SIG-M5 (cell line): ENCODE data around the gene TAOK2.
"Not testable (repeated sequence)": the region's sequence is repeated elsewhere in the genome, so short reads cannot be mapped to it uniquely, and the experiment has no call there.

Experiments
- DNase-seq: peaks from one replicate; lab custom pipeline; 2025; lab: John Stamatoyannopoulos, UW

Gene TAOK2

GRCh38 chr16:29973384-29974246, at the start of gene TAOK2:
TAOK2 (plus strand) TSS chr16:29973868; CDS start chr16:29977773, 3,905 bp downstream.
- DNase-seq = peak; percentile 72

- DNase-seq = no peak
Observed at GRCh38 chr16:29925105-29925756, 48.4 kb upstream of the TAOK2 start.

- DNase-seq = peak; percentile 14
Observed at GRCh38 chr16:29925781-29926710, 47.6 kb upstream of the TAOK2 start, which contains the start of gene KCTD13. KCTD13 (minus strand) TSS chr16:29926226; CDS start chr16:29926033, 193 bp downstream.

DNA sequence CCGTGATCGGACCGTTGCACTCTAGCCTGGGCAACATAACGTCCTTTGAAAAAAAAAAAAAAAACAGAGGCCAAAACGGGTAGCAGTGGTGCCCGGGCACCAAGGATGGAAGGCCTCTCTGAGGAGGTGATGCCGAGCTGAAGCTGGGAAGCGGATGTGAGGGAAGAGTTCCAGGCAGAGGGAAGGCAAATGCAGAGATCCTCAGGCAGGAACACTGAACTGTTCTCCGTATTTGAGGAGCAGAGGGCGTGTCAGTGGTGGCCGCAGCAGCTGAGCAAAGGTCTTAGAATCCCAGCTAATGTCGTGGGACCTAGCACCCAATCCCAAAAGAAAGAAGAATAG, 47.0 kb upstream of the TAOK2 start:
- no peak for DNase-seq

DNA sequence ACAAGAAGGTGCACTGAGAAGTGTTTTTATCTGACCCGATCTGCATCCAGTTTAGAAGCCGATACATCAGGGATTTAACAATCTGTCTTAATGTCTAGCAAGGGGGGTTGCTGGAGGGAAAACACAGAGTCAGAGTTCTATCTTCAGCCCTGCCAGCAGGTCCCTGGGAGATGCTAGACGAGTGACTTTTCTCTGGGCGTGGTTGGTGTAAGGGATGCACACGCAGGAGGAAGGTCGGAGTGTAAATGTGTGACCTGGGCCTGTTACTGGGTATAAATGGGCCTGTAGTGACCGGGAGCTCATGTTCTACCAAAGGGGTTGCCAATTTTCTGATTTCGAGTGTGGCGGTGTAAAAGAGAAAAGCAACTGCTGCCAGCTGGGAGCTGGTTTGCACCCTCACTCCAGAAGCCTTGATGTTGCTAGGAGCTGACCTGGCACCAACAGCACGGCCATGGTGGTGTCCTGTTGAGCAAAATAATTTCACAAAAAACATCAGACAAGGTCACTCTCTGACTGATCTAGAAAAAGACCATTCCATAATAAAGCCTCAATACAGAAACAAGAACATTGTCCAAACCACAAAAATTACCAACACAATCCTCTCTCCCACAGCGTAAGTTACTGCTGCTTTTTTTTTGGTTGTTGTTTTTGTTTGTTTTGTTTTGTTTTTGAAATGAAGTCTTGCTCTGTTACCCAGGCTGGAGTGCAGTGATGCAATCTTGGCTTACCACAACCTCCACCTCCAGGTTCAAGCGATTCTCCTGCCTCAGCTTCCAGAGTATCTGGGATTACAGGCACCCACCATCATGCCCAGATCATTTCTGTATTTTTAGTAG, 46.4 kb upstream of the TAOK2 start:
- no peak for DNase-seq

DNA sequence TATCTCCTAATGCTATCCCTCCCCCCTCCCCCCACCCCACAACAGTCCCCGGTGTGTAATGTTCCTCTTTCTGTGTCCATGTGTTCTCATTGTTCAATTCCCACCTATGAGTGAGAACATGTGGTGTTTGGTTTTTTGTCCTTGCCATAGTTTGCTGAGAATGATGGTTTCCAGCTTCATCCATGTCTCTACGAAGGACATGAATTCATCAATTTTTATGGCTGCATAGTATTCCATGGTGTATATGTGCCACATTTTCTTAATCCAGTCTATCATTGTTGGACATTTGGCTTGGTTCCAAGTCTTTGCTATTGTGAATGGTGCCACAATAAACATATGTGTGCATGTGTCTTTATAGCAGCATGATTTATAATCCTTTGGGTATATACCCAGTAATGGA, 41.9 kb upstream of the TAOK2 start:
- not testable (repeated sequence) for DNase-seq

GRCh38 chr16:29940656-29941055, 33.0 kb upstream of the TAOK2 start:
- DNase-seq = no peak

- DNase-seq = no peak
Observed at GRCh38 chr16:29943846-29944799, 29.5 kb upstream of the TAOK2 start.

DNA sequence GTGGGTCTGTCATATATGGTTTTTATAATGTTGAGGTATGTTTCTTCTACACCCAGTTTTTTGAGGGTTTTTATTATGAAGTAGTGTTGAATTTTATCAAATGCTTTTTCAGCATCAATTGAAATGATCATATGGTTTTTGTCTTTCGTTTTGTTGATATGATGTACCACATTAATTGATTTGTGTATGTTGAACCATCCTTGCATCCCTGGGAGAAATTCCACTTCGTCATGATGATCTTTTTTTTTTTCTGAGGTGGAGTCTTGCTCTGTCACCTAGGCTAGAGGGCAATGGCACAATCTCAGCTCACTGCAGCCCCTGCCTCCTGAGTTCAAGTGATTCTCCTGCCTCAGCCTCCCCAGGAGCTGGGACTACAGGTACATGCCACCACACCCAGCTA, 25.8 kb upstream of the TAOK2 start:
- DNase-seq = no peak

DNA sequence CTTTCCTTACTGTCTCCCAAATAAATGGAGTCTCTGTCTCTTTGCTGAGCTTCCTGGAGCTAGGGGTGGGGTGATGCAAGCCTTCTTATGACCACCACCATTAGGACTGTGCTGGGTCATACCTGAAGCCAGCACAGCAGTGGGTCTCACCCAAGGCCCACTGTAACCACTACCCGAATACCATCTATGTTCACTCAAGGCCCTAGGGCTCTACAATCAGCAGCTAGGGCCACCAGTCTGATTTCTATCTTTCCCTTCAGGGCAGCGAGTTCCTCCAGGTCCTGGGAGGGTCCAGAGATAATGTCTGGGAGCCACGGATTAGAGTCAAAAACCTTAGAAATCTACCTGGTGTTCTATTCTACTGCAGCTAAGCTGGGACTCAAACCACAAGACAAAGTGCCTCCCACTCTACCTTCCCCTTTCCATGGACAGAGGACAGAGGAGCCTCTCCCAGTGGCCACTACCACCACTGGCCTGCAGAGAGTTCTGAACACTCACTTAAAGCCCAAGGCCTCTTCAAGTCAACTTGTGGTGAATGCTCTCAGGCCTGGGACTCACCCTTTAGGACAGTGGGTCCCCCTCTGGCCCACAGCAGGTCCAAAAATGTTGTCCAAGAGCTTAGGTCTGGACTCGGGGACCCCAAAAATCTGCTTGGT, 22.7 kb upstream of the TAOK2 start:
- no peak for DNase-seq

- DNase-seq = no peak
Observed at GRCh38 chr16:29951625-29952365, 21.9 kb upstream of the TAOK2 start.

DNA sequence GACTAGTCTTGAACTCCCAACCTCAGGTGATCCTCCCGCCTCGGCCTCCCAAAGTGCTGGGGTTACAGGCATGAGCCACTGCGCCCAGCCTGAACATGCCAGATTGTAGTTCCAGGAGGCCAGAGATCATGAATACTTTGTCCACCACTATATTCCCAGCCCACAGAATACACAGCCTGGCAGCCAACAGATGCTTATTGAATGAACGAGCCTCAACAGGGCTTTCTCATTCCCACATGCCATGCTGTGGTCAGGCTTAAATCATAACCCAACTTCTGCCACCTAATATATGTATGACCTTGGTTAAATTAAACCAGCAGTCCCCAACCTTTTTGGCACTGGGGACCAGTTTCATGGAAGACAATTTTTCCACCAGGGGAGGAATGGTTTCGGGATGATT, 14.9 kb upstream of the TAOK2 start:
- DNase-seq = no peak

GRCh38 chr16:29959293-29959692, 14.4 kb upstream of the TAOK2 start:
- DNase-seq = no peak

DNA sequence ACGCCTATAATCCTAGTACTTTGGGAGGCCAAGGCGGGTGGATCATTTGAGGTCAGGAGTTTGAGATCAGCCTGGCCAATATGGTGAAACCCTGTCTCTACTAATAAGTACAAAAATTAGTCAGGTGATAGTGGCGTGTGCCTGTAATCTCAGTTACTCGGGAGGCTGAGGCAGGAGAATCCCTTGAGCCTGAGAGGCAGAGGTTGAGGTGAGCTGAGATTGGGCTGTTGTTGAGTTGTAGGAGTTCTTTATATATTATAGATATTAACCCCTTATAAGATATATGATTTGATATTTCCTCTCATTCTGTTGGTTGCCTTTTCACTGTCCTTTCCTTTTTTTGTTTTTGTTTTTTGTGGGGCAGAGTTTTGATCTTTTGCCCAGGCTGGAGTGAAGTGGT, 13.8 kb upstream of the TAOK2 start:
- DNase-seq = not testable (repeated sequence)

GRCh38 chr16:29961127-29961478, 12.6 kb upstream of the TAOK2 start:
- no peak for DNase-seq

GRCh38 chr16:29961479-29962343, 12.0 kb upstream of the TAOK2 start, which contains the start of gene TMEM219:
TMEM219 (plus strand) TSS chr16:29962079; CDS start chr16:29963144, 1,065 bp downstream.
- DNase-seq = peak; percentile 25

DNA sequence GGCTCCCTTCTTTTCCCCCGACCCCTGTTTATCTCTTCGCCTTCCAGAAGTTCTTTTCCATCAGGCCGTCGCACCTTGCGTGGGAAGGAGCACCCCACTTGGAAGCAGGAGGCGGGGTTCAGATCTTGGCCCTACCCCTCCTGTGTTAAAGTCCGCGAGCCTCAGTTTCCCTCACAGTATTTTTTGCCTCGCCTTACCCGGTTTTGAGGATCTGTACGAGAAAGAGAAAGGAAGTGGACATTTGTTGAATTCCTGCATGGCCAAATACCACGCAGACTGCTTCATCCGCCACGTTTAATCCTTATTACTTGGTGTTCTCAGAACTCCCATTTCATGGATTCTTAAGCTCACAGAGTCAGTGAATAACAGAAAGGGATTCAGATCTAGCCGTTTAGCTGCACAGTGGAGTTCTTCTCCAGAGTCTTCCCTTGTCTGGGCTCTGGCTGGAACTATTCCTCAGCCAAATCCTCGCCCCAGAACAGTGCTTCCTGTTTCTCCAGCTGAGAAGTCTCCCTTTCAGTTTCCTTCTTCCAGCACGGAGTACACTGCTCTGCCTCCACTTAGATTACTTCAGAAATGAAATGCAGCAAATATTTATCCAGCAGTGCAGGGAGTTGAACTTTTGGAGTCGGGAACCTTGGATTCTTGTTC, 11.2 kb upstream of the TAOK2 start:
- no peak for DNase-seq
